Stimulated activated CD4-positive, alpha-beta T cell treated with anti-CD3 and anti-CD28 coated beads, Interleukin-15, amount 100 ng/mL, for 24 hours (primary cell): ENCODE measurements around the gene TMEM121B.

Experiments used
- DNase-seq: peaks from one replicate; pipeline ENCODE4 v3.0.0-alpha.2; 2020

TMEM121B gene

GRCh38 chr22:17137861-17138425, 16.8 kb upstream of the TMEM121B start:
- DNase-seq = no peak

DNA sequence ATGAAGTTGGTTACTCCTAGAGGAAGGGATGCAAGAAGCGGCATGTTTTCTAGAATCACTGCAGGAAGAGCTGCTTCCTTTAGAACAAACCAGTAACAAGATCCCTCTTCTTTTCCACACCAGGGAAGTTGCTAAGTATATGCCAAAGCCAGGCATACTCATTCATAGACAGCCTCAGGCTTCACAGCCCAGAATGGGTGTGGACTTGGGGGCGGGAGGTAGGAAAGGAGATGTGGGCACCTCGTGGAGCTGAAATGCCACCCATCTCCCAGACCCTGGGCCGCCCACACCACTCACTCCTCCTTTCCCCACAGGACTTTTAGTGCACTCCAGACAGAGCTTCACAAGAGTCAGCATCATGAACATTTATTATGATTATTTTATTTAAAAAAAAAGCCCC, 16.0 kb upstream of the TMEM121B start:
- no peak for DNase-seq

- DNase-seq = no peak
These were observed 14.1 kb upstream of the TMEM121B start for GRCh38 chr22:17135153-17135760.

DNA sequence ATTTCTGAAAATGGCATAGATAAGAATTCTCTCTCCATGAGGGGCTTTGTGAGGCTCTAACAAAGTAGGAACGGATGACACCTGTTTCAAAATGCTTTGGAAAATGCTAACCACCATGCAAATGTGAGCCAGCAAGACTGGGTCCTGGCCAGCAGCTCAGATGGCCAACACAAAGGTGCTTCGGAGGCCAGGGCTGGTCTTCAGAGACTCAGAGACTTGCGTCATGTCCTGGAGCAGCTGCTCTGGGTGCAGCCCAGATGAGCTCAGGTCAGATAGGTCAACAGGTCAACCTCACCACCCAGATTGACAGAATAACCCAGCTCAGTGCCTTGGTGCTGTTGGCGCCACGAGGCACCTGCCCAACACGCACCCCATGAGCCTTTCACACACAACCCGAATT, 12.0 kb upstream of the TMEM121B start:
- DNase-seq = no peak

DNA sequence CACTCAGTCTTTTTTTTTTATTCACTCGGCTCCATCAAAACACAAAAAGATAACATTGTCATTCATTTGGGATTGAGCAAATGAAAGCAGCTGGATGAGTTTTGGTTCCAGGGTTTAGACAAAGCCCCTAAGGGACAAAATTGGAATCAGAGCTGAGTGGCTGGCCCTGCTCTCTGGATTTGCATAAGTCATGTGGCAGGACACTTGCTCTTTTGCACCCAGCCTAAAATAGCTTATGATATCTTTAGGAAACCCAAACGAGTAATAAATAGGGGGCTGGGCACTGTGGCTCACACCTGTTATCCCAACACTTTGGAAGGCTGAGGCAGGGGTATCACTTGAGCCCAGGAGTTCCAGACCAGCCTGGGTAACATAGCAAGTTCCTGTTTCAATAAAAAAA, 11.0 kb upstream of the TMEM121B start:
- no peak for DNase-seq

DNA sequence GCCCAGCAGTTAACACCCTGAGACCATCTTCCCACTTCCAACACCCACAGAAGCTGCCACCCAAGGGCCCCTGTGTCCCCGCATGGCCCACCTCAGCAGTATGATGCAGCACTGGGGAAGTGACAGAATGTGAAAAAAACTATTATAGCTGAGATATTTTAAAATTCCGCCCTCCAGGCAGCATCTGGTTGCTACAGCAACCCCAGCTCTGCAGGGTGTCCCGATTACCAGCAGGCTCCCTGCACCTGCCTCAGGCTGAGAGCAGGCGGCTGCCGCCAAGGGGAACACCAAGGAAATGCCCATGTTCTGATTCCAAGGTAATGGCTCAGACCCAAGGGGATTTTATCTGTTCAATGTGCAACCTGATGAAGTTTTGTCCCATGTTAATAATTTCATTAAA, 10.5 kb upstream of the TMEM121B start:
- no peak for DNase-seq

- no peak for DNase-seq
These were observed 9.0 kb upstream of the TMEM121B start for GRCh38 chr22:17130199-17130598.

- peak; percentile 44 for DNase-seq
These were observed 388 bp downstream of the TMEM121B start for GRCh38 chr22:17120711-17121232.

- peak; percentile 68 for DNase-seq
These were observed 879 bp downstream of the TMEM121B start for GRCh38 chr22:17120281-17120680.

GRCh38 chr22:17119481-17120202, 1.5 kb downstream of the TMEM121B start:
- peak; percentile 44 for DNase-seq

- no peak for DNase-seq
These were observed 2.8 kb downstream of the TMEM121B start for GRCh38 chr22:17118342-17118741.

DNA sequence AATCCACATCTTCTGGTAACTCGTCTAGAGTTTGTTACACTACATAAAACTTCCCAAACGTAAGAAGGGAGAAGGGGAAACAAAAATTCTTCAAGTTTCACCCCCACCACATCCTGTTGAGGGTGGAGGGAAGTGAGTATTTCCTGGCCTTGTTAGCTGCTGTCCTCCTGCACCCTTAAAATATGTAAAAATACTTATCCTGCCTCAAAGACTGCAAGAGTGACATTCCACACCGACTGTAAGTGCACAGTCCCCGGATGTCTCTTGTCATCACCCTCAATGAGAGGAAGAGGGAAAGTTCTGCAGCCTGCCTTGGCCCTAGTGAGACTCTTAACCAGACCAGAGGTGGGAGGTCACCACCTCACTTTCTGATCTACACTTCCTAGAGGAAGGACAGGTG, 3.3 kb downstream of the TMEM121B start:
- peak; percentile 29 for DNase-seq

- no peak for DNase-seq
These were observed 3.8 kb downstream of the TMEM121B start for GRCh38 chr22:17117400-17117799.

GRCh38 chr22:17116572-17117330, 4.4 kb downstream of the TMEM121B start:
- no peak for DNase-seq

GRCh38 chr22:17115945-17116565, 5.1 kb downstream of the TMEM121B start:
- no peak for DNase-seq

GRCh38 chr22:17115236-17115635, 5.9 kb downstream of the TMEM121B start:
- DNase-seq = no peak

DNA sequence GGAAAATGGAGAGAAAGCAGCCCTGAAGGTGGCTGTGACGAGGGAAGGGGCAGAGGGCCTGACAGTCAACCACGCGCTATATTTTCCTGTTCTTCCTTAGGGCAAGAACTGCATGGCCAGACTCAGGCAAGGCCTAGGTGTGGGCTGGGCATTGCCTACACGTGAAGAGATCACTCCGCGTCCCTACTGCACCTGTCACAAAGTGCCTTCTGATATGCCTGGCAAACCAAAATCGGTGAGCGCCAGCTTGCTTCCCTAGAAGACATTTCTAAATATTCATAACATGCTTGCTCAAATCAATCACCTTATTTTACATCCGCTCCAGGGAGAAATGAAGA, 6.3 kb downstream of the TMEM121B start:
- DNase-seq = no peak

- DNase-seq = no peak
These were observed 6.8 kb downstream of the TMEM121B start for GRCh38 chr22:17114173-17114897.

DNA sequence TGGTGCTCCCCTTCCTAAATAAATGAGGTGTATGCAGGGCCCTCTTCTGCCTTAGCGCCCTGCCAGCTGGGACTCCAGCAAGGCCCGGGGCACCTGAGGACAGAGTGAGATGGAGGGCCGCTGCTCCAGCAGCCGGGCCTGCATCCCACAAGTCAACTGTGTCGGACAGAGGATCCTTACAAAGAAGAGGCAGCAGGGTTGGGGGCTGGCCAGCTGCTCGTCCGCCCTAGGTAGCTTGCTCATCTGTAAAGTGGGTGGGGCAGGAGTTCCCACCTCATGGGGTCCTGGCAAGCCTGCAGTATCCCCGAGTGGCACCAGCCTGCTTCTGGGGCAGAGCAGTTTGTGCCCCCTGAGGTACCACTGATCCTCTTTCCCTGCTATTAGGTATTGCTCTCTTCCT, 7.6 kb downstream of the TMEM121B start:
- no peak for DNase-seq

- no peak for DNase-seq
These were observed 8.6 kb downstream of the TMEM121B start for GRCh38 chr22:17112491-17113042.

GRCh38 chr22:17110791-17111550, 10.2 kb downstream of the TMEM121B start:
- no peak for DNase-seq
